GM23338 (cell line): ENCODE measurements around the gene IZUMO4. TPM values are rescaled to one million over a fixed set of nuclear protein-coding genes. Genes with fewer than 3 reads are reported as not detected.

Experiments used
- ATAC-seq: fragments of 200-7000 bp; cut with Tn5 transposase; 3 replicates; pipeline ENCODE4 v1.9.1; 2020
- DNase-seq: peaks from one replicate; pipeline ENCODE4 v3.0.0-alpha.2; 2015; ENCODE audit warnings: low spot score
- H2AFZ ChIP-seq: fragments of 200-600 bp; sonication (generic); 2 replicates; pipeline ENCODE4 v1.8.0; 2016; ENCODE audit warnings: antibody characterized with exemption, mild to moderate bottlenecking, moderate library complexity
- H3F3A ChIP-seq: fragments of 200-600 bp; sonication (generic); replicated peaks from 2 replicates; pipeline ENCODE4 v1.8.0; 2017; ENCODE audit warnings: antibody characterized with exemption, mixed run types, low read depth
- H3K27ac ChIP-seq: fragments of 200-600 bp; sonication (generic); 2 replicates; pipeline ENCODE4 v1.6.1; 2016; ENCODE audit warnings: low read depth
- H3K27me3 ChIP-seq: fragments of 200-600 bp; sonication (generic); 2 replicates; pipeline ENCODE4 v1.8.0; 2016; ENCODE audit warnings: mild to moderate bottlenecking, mixed run types, moderate library complexity; ENCODE audit not compliant: insufficient read depth
- H3K36me3 ChIP-seq: fragments of 200-600 bp; sonication (generic); 2 replicates; pipeline ENCODE4 v1.8.0; 2016; ENCODE audit warnings: mild to moderate bottlenecking; ENCODE audit not compliant: insufficient read depth
- H3K4me1 ChIP-seq: fragments of 200-600 bp; sonication (generic); 2 replicates; pipeline ENCODE4 v1.8.0; 2016; ENCODE audit warnings: mild to moderate bottlenecking, moderate library complexity; ENCODE audit not compliant: insufficient read depth
- H3K4me2 ChIP-seq: fragments of 200-600 bp; sonication (generic); 2 replicates; pipeline ENCODE4 v1.7.1; 2017; ENCODE audit warnings: mixed run types
- H3K4me3 ChIP-seq: fragments of 200-600 bp; sonication (generic); 2 replicates; pipeline ENCODE4 v1.6.1; 2016; ENCODE audit warnings: mixed run types
- H3K79me2 ChIP-seq: fragments of 200-600 bp; sonication (generic); replicated peaks from 2 replicates; pipeline ENCODE4 v1.8.0; 2017; ENCODE audit warnings: mild to moderate bottlenecking; ENCODE audit not compliant: insufficient read depth
- H3K9me2 ChIP-seq: fragments of 200-600 bp; sonication (generic); 2 replicates; pipeline ENCODE4 v1.8.0; 2017; ENCODE audit not compliant: insufficient read depth
- H4K20me1 ChIP-seq: fragments of 200-600 bp; sonication (generic); replicated peaks from 2 replicates; pipeline ENCODE4 v1.8.0; 2017; ENCODE audit warnings: mild to moderate bottlenecking; ENCODE audit not compliant: insufficient read depth
- H3K27ac Mint-ChIP-seq: 2 replicates; pipeline ENCODE4 v1.8.0; 2020; ENCODE audit warnings: inconsistent platforms, mild to moderate bottlenecking, moderate library complexity, mixed read lengths
- H3K27me3 Mint-ChIP-seq: 3 replicates; pipeline ENCODE4 v1.8.0; 2022; ENCODE audit warnings: low read depth, mild to moderate bottlenecking, moderate library complexity, mixed read lengths, inconsistent platforms; ENCODE audit not compliant: insufficient read depth, poor library complexity
- H3K36me3 Mint-ChIP-seq: 3 replicates; pipeline ENCODE4 v1.8.0; 2021; ENCODE audit warnings: low read depth, mild to moderate bottlenecking, inconsistent platforms, moderate library complexity, mixed read lengths
- H3K4me1 Mint-ChIP-seq: 3 replicates; pipeline ENCODE4 v1.8.0; 2020; ENCODE audit warnings: mild to moderate bottlenecking, inconsistent platforms, mixed read lengths
- H3K4me3 Mint-ChIP-seq: 3 replicates; pipeline ENCODE4 v1.8.0; 2021; ENCODE audit warnings: moderate library complexity, mild to moderate bottlenecking, inconsistent platforms, mixed read lengths
- H3K9me3 Mint-ChIP-seq: 3 replicates; pipeline ENCODE4 v1.8.0; 2020; ENCODE audit warnings: moderate library complexity, mild to moderate bottlenecking, inconsistent platforms, mixed read lengths
- CREB1 ChIP-seq: fragments of 250-450 bp; sonication (Bioruptor Pico); IDR thresholded peaks from 2 replicates; pipeline ENCODE4 v1.5.0; 2020; ENCODE audit warnings: low read depth, mild to moderate bottlenecking, moderate library complexity
- CTCF ChIP-seq, 2 experiments: fragments of 200-600 bp in 1 of 2; sonication (generic) in 1 of 2; conservative IDR thresholded peaks; 2 replicates each; pipeline versions ENCODE4 v1.5.1 to v1.6.1; 2016 to 2017; ENCODE audit warnings: antibody characterized with exemption in 2 of 2, low read depth in 2 of 2, mild to moderate bottlenecking in 2 of 2, moderate library complexity in 1 of 2
- EZH2 ChIP-seq: fragments of 200-600 bp; sonication (generic); IDR thresholded peaks from one replicate; pipeline ENCODE4 v1.8.0; 2017; ENCODE audit warnings: antibody characterized with exemption, mild to moderate bottlenecking, low read depth; ENCODE audit not compliant: unreplicated experiment
- JUNB ChIP-seq: IDR thresholded peaks from one replicate; pipeline ENCODE4 v1.6.1; 2016; ENCODE audit warnings: antibody characterized with exemption; ENCODE audit not compliant: unreplicated experiment
- POLR2AphosphoS5 ChIP-seq: IDR thresholded peaks from 2 replicates; pipeline ENCODE4 v1.6.1; 2016; ENCODE audit warnings: antibody characterized with exemption, low read depth
- REST ChIP-seq: IDR thresholded peaks from one replicate; pipeline ENCODE4 v1.6.1; 2018; ENCODE audit warnings: antibody characterized with exemption; ENCODE audit not compliant: unreplicated experiment
- STAT1 ChIP-seq: IDR thresholded peaks from one replicate; pipeline ENCODE4 v1.6.1; 2016; ENCODE audit warnings: antibody characterized with exemption; ENCODE audit not compliant: unreplicated experiment
- ZNF331 ChIP-seq: fragments of 250-450 bp; sonication (Bioruptor Pico); IDR thresholded peaks from 2 replicates; pipeline ENCODE4 v1.5.0; 2020; ENCODE audit warnings: low read depth, mild to moderate bottlenecking, moderate library complexity
- ZNF462 ChIP-seq: fragments of 250-450 bp; sonication (Bioruptor Pico); IDR thresholded peaks from 2 replicates; pipeline ENCODE4 v1.5.0; 2020; ENCODE audit warnings: mild to moderate bottlenecking, moderate library complexity
- polyA plus RNA-seq: library from polyadenylated mRNA; unstranded; fragments of >200 nt; fragmentation: Nextera tagmentation; extraction: Ambion mirVana; gene quantifications from 2 replicates; pipeline ENCODE4 v1.2.1, GENCODE V29; 2016
- total RNA-seq: library from RNA; depleted of rRNA; stranded (reverse); fragments of >200 nt; shearing (Covaris generic); gene quantifications from 2 replicates; pipeline ENCODE4 v1.2.3, GENCODE V29; 2014

Gene IZUMO4
- total and polyA plus RNA-seq, 2 experiments from 2014 or later, result 0.57 to 2.2 TPM

GRCh38 chr19:2126879-2127518, 30.3 kb downstream of the IZUMO4 start:
- H3K36me3 Mint-ChIP-seq, result peaks cover 78% of the 10 kb centered on the region
- H3K27me3 Mint-ChIP-seq, result peaks cover 6% of the 10 kb centered on the region
- Histone ChIP-seq H3K27me3 (no peaks in the 10 kb centered on the region), H3K36me3 (peaks cover 28% of the 10 kb centered on the region), H3K9me2 (no peaks in the 10 kb centered on the region), H2AFZ (no peak overlapping the region), H3K4me2 (no peak overlapping the region), H3K79me2 (no peaks in the 10 kb centered on the region; the same call in none of the 2 replicates), H3K4me3 (no peak overlapping the region), H4K20me1 (peaks cover 19% of the 10 kb centered on the region), H3F3A (peaks cover 7% of the 10 kb centered on the region; the same call in 1 of the 2 replicates), H3K27ac (no peak overlapping the region), H3K4me1 (no peaks in the 10 kb centered on the region)
- no peak overlapping the region for H3K27ac Mint-ChIP-seq
- H3K4me1 Mint-ChIP-seq, result no peaks in the 10 kb centered on the region
- no peak overlapping the region for H3K4me3 Mint-ChIP-seq
- no peak for TF ChIP-seq ZNF462
- no peak for TF ChIP-seq POLR2AphosphoS5
- TF ChIP-seq EZH2, result no peak
- DNase-seq (no peak), ATAC-seq (no peak)
- no peaks in the 10 kb centered on the region for H3K9me3 Mint-ChIP-seq

- H3K79me2 ChIP-seq, result peaks cover 2% of the 10 kb centered on the region
- no peaks in the 10 kb centered on the region for H3K9me2 ChIP-seq
- peaks cover 7% of the 10 kb centered on the region for H3K27me3 Mint-ChIP-seq
- no peaks in the 10 kb centered on the region for H3K4me1 Mint-ChIP-seq
- H3K36me3 ChIP-seq, result peaks cover 34% of the 10 kb centered on the region
- H3K9me3 Mint-ChIP-seq, result no peaks in the 10 kb centered on the region
- H3K36me3 Mint-ChIP-seq, result peaks cover 78% of the 10 kb centered on the region
- no peak overlapping the region for H3K4me2 ChIP-seq
- no peaks in the 10 kb centered on the region for H3K27me3 ChIP-seq
- H3K27ac ChIP-seq, result no peak overlapping the region
- no peak for DNase-seq
- no peak overlapping the region for H3K4me3 Mint-ChIP-seq
- H2AFZ ChIP-seq, result no peak overlapping the region
- no peaks in the 10 kb centered on the region for H3K4me1 ChIP-seq
- no peak for ATAC-seq
- H3K4me3 ChIP-seq, result no peak overlapping the region
- H3F3A ChIP-seq, result peaks cover 7% of the 10 kb centered on the region; the same call in 1 of the 2 replicates
- peaks cover 17% of the 10 kb centered on the region for H4K20me1 ChIP-seq
- H3K27ac Mint-ChIP-seq, result no peak overlapping the region
- TF ChIP-seq POLR2AphosphoS5 (no peak), REST (no peak), CTCF (conservative IDR thresholded peaks at IDR 0.05; ENCODE audit: low read depth in 2 of 2) (no peak), EZH2 (no peak), CREB1 (CRISPR knock-in tag) (no peak), STAT1 (no peak), ZNF331 (CRISPR knock-in tag) (no peak), JUNB (no peak)
Measured at GRCh38 chr19:2127758-2128157, 31.0 kb downstream of the IZUMO4 start.
